ENCODE results near the gene MAGI1.
A peak's percentile ranks its signal among the peaks of the same experiment; 100 is the strongest.

MAGI1 gene

GRCh38 chr3:65607101-65607500 is 431.6 kb downstream of the MAGI1 start:
- DNase-seq = peak; percentile 42

DNA sequence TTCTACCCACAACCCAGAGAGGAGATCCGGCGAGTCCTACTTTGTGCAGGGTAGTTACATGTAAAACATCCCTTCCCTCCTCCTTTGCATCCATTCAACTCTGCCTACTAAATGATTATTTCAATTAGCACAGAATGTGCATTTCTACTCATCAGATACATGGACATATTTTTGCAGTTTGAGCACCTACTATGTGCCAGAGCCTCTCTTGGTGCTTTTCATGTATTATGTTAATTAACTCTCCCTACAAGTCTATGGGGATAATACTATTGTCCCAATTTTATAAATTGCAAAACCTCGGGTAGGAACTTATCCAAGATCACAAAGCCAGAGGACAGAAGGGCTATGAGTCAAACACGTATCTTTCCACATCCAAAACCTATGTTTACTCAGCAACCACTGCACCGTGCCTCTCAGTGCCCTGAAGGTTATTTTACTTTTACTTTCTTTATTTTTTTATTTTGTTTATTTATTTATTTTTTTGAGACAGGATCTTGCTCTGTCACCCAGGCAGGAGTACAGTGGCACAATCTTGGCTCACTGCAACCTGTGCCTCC is 432.8 kb downstream of the MAGI1 start:
- no peak for DNase-seq

- peak; percentile 70 for DNase-seq
Observed at GRCh38 chr3:65604863-65605526, 433.7 kb downstream of the MAGI1 start.

DNA sequence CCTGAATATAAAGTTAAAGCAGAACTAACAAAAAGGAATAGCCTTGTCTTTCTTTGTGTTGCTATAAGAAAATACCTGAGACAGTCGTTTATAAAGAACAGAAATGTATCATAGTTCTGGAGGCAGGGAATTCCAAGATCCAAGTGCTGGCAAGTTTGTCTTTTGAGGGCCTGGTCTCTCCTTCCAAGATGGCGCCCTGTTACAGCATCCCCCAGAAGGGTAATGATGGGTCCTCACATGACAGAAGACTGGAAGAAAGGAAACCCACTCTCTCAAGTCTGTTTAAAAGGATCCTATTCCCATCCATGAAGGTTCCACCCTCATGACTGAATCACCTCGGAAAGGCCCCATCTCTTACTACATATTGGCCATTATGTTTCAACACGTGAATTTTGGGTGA is 435.1 kb downstream of the MAGI1 start:
- DNase-seq = no peak

- DNase-seq = no peak
Observed at GRCh38 chr3:65600888-65601287, 437.8 kb downstream of the MAGI1 start.

DNA sequence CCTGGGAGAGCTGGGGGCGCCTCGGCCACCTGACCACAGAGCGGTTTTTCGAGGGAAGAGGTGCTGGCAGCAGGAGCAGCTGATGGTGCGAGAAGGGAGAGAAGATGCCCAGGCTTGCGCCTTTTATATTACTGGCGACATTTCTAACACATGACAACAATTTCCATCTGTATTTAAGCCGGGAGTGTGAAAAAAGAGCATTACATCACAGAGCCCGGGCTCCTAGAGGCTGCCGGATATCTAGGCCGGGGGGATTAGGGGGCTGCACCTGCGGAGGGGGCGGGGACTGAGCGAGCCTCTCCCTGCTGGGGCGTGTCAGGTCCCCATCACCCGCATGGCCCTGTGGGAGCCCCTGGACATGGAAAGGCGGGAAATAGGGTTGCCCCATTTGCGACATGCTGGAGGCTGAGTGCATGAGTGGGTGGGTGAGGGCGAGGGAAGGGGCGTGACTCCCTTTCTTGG is 440.7 kb downstream of the MAGI1 start:
- no peak for DNase-seq

- no peak for DNase-seq
Observed at GRCh38 chr3:65597226-65597951, 441.3 kb downstream of the MAGI1 start.

DNA sequence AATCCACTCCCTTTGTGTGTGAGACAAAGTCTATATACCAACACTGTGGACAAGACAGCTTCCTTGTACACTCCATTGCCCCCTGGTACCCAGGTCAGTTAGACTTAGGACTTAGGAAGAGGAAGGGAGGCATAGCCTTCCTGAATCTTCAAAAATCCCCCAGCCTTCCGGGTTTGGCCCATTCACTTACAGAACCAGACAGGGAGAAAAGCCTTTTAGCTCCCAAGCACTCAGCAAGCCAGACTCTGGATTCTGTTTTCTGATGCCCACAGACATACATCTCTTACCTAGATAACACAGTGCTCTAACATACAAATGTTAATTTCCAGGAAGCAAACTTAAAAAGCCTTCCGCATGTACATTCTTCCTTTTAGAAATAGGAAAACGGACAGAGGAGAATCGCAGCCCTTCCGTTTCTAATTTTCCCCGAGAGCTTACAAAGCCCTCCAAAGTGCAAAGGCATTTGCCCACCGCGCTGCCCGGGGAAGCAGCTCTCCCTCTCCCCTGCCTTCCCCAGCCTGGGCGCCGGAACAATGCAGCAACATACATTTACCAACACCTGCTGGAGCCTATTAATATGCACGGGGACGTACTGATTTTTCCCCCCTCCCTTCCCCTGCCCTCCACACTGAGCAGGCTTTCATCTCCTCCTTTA is 442.0 kb downstream of the MAGI1 start:
- no peak for DNase-seq

DNA sequence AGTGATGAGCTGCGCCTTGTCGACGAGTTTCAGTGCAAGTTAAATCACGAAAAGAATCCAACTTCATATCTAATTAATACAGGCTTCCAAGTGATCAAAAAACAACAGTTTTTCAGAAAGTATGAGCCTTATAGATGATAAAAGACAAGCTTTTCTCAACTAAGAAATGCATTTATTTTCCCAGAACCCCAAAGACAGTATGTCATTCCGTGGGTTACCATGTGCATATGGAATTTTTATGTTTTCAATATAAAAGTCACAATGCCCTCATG is 442.8 kb downstream of the MAGI1 start:
- no peak for DNase-seq

GRCh38 chr3:65595222-65596028 is 443.3 kb downstream of the MAGI1 start:
- no peak for DNase-seq

DNA sequence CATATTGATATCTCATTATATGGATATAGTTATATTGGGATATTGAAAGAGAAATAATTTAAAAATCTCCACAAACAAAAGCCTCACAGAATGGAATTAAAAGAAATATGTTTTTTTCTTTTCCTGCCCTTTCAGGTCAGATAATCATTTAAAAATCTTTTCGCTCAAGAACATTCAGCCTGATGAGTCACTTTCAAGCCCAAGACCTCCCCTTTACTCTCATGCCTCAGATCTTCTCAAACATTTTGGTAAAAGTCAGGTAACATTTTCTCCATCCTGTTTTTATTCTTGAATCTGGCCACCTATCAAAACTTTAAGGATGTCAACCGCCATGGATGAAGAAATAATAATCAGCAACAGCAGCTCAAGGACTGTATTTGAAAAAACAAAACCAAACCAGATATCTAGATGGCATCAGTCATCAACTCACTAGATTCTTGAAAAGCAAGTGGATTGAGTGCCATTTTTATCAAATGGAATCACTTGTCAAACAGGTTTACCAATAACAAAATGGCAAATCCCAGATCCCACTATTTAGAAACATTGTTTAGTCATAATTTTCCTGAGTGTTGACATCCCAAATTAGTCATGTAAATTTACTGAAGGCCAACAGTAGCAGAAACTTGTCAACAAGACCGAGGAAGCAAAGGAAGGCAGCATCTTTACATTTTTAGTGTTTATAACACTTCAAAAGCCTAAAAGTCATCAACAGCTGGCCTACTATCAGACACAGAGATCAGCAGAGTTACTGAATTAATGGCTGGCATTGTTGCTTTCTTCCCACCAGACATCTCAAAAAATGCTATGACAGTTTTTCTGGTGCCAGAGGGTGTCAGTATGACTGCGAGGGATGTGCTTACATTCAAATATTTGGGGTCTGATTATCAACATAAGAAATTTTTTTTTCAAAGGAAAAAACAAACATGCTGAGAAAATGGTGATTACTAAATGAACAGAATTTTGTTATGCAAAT is 444.7 kb downstream of the MAGI1 start:
- DNase-seq = no peak

DNA sequence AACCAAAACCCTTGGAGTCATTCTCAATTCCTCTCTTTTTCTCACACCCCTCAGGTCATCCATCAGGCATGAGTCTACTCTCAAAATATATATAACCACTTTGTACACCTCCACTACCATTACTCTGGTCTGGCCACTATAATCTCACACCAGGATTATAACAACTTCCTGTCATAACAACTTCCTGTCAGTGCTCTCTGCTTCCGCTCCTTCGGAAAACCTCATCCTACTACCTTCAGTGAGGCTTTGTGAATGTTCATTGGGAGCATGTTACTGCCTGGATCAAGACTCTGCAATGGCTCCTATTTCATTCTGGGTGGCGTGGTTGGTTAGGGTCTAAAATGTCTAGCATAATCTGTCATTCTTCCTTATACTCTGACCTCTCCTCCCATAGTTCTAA is 447.4 kb downstream of the MAGI1 start:
- no peak for DNase-seq

- no peak for DNase-seq
Observed at GRCh38 chr3:65588884-65589283, 449.8 kb downstream of the MAGI1 start.

- no peak for DNase-seq
Observed at GRCh38 chr3:65587650-65588439, 450.9 kb downstream of the MAGI1 start.

GRCh38 chr3:65584913-65585312 is 453.8 kb downstream of the MAGI1 start:
- no peak for DNase-seq

DNA sequence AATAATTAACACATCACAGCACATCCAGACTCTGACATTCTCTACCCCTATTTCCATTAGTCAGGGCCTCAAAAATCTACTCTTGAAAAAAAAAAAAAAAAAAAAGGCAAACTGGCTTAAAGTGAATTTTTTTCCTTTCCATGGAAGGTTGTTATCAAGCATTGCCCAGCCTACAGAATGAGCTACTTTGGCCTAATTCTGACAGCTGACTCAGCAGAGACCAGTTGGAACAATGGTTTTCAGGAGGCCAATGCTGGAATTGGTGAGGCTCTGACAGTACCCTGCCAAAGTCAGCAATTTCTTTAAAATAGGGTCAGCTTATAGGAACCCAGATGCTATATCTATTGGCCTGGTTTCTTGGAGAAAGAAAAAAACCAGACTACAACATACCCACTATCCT is 454.7 kb downstream of the MAGI1 start:
- no peak for DNase-seq

DNA sequence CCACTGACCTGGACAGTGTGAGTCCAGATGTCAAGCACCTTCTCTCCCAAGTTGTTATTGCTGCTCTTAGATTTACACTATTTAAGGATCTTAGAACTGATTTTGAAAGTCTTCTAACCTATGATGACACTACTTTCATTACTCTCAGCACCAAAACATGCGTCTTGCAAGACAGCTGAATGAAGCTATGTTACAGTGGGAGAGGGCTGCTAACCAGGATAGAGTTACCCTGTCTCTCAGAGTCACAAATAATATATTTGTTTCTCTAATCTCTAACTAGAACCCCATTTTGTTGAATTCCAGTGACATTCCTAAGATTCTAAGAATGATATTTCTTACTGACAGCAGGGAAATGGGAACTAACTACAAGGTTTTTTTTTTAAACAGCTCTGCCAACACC is 455.5 kb downstream of the MAGI1 start:
- no peak for DNase-seq

DNA sequence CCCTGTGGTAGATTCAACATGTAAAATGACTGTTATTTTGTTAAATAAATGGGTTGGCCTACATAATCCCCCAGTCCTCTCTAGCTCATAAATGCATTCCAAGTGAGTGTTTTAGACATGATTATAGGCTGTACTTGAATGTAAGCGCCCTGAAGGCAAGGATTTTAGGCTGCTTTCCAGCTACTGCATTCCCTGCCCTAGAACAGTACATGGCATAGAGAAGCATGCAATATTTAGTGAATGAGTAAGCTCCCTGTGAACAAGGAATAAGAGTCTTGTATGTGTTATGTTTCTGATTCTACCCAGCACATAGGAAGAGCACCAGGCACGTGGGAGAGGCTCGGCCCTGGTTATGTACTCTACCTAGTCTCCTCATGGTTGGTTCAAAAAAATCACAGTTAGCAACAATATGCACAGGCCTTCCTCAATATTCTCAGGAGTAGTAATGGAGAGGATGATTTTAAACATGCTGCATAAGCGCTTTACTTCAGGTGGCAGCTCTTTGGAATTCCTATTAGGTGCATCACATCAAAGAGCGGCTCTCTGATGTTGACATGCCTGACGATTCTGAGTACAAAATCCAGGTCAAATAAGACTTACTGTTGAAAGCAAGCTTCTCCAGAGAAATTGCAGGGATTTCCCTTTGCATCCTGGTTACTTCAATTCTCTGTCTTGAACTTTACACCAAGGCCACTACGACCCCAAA is 456.6 kb downstream of the MAGI1 start:
- DNase-seq = peak; percentile 35

- DNase-seq = no peak
Observed at GRCh38 chr3:65581313-65581712, 457.4 kb downstream of the MAGI1 start.

- no peak for DNase-seq
Observed at GRCh38 chr3:65578861-65579260, 459.9 kb downstream of the MAGI1 start.
